HG02798 (cell line): ENCODE data around the gene MADCAM1.

Experiments
- ATAC-seq: cut with Tn5 transposase; IDR thresholded peaks from one replicate; pipeline ENCODE4 v1.9.1; 2021; ENCODE audit warnings: mild to moderate bottlenecking; ENCODE audit not compliant: unreplicated experiment, poor library complexity

Gene MADCAM1

GRCh38 chr19:507286-508203 lies 11.3 kb downstream of the MADCAM1 start, which contains the start of gene TPGS1:
Gene TPGS1, plus strand, starts transcription at chr19:507497. Its CDS starts 10 bp downstream, at chr19:507507.
- peak; percentile 66 for ATAC-seq

DNA sequence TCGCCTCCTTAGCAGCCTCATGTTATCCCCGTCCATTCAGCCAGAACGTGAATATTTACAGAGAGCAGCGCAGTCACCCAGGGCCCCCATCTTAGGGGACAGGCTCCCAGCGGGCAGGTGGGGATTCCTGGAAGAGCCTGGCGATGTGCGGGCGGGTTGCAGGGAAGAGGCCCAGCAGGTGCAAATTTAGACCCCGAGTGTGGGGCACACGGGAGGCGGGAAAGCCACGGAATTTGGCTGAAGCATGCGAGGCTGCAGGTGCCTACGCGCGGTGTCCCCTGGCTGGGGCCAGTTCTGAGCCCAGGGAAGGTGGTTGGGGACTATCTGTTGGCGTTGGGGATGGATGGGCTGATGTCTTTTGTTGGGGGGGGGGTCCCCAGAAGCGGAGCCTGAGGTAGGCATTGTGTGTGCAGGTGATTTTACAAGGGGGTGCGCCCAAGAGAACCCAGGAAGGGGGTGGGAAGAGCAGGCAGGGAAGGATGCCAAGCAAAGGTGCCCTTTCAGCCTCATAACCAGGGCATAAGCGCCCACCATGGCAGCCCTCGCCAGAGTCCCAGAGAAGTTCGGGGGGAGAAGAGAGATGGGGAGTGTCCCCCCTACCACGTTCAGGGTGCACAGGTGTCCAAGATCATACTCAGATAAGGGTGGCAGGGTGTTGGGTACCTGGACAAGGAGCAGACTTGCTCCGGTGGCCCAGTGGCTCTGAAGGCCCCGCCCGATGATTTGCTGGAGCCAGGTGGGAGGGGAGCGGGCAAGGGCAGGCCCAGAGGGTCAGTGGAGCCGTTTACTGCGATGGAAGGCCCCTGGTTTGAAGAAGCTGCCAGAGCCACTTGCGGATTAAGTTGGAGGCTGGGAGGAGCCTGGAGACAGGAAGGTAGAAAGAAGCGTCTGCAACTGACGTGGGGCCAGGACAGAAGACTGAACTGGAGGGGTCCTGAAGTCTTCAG lies 12.2 kb downstream of the MADCAM1 start:
- ATAC-seq, result no peak

DNA sequence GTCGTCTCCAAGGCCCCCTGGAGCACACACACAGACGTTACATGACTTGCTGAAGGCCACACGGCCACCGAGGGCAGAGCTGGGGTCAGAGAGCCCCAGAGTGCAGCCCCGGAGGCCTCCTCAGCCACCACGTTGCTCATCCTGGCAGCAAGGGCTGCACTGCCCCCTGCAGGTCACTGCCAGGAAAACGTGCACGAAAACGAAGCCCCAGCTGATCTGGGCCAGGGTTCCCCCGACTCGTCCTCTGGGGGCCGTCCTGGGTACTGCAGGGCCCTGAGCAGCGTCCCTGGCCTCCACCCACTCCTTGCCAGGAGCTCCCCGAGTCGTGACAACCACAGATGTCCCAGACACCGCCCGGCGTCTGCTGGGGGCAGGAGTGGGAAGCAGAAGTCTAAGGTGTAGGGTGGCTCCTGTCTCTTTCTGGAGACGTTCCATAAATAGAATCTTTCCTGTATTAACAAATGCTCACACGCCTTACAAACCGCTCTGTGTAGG lies 14.4 kb downstream of the MADCAM1 start:
- ATAC-seq, result peak; percentile 26

GRCh38 chr19:511101-511851 lies 15.0 kb downstream of the MADCAM1 start:
- no peak for ATAC-seq

GRCh38 chr19:512547-513365 lies 16.5 kb downstream of the MADCAM1 start:
- no peak for ATAC-seq

- no peak for ATAC-seq
Measured at GRCh38 chr19:513368-514165, 17.3 kb downstream of the MADCAM1 start.

DNA sequence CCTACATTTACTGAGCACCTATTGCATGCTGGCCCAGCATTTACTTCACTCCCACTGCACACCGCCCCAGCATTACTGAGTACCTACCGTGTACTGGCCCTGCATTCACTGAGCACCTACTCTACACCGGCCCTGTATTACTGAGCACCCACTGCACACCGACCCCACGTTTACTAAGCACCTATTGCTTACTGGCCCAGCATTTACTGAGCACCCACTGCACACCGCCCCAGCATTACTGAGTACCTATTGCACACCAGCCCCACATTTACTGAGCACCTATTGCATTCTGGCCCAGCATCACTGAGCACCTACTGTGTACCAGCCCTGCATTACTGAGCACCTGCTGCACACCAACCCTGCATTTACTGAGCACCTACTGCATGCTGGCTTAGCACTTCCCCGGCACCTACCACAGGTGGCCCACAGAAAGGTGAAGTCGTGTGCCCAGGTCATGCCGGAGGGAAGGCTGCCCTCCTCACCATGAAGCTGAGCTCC lies 17.9 kb downstream of the MADCAM1 start:
- no peak for ATAC-seq

DNA sequence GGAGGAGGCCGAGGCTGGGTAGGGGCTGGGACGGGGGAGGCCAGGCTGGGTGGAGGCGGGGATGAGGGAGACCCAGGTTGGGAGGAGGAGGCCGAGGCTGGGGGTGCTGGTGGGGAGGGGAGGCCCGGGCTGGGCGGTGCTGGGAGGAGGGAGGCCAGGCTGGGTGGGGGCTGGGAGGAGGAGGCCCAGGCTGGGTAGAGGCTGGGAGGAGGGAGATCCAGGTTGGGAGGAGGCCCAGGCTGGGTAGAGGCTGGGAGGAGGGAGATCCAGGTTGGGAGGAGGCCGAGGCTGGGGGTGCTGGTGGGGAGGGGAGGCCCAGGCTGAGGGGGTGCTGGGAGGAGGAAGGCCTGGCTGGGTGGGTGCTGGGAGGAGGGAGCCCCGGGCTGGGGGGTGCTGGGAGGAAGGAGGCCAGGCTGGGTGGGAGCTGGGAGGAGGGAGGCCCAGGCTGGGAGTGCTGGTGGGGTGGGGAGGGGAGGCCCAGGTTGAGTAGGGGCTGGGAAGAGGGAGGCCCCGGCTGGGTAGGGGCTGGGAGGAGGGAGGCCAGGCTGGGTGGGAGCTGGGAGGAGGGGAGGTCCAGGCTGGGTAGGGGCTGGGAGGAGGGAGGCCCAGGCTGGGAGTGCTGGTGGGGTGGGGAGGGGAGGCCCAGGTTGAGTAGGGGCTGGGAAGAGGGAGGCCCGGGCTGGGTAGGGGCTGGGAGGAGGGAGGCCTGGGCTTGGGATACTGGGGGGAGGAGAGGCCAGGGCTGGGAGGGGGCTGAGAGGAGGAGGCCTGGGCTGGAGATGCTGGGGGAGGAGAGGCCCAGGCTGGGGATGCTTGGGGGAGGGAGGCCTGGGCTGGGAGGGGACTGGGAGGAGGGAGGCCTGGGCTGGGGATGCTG lies 21.7 kb downstream of the MADCAM1 start:
- no peak for ATAC-seq

GRCh38 chr19:518598-519231 lies 22.4 kb downstream of the MADCAM1 start:
- no peak for ATAC-seq

DNA sequence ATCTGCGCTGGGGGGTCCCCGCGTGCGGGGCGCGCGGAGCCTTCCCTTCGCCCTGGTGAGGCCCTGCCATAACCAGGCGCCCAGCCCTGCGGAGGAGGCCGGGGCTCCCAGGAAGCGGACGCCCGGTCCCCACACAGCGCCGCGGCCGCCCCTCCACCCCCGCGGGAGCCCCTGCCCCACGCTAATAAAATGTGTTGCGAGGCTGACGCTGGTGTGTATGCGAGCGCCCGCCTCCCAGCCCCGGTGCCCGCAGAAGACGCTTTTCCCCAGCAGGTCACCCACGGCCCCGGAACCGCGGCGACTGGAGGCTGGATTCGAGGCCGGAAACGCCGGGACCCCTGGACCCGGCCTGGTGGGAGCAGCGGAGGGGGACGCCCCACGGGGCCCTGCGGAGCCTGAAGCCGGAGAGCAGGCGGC lies 23.2 kb downstream of the MADCAM1 start:
- ATAC-seq, result no peak

DNA sequence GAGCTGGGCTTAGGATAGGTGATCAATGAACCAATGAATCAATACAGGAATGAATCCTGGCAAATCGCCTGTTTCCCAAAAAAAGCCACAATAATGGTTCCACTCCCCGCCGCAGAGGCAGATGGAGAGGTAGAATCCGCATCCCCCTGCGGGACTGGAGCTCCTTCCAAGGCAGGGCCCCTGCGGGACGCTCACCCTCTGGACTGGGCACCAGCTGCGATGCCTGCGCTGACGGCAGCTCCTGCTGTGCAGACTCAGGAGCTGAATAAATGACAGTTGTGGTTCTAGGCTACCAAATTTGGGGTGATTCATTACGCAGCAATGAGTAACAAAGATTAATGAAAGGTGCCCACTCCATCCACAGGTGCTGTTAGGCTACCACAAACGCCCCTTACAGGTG lies 26.4 kb downstream of the MADCAM1 start:
- ATAC-seq, result no peak

GRCh38 chr19:524062-524674 lies 27.9 kb downstream of the MADCAM1 start:
- ATAC-seq, result no peak

DNA sequence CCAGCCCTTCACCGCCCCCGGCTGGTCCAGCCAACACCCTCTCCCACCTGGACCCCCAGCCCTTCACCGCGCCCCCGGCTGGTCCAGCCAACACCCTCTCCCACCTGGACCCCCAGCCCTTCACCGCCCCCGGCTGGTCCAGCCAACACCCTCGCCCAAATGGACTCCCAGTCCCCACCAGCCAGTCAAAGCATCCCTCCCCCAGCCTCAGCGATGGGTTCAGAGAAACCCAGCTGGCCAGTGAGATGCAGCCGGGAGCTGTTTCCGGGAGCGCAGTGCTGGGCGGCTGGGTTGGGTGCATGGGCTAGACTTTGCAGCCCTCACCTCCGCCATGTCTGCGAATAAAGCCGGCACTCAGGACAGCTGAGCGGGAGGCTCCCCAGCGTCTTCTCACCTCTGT lies 28.7 kb downstream of the MADCAM1 start:
- no peak for ATAC-seq

- ATAC-seq, result no peak
Measured at GRCh38 chr19:525857-526419, 29.7 kb downstream of the MADCAM1 start.

GRCh38 chr19:530134-531008 lies 34.1 kb downstream of the MADCAM1 start:
- ATAC-seq, result no peak
